GM10847 (cell line): ENCODE data around the gene EOMES.

Experiments used
- POLR2A ChIP-seq: IDR thresholded peaks from 2 replicates; pipeline ENCODE4 v1.6.1; 2011; ENCODE audit not compliant: insufficient read length; ENCODE audit errors: extremely low read depth

Gene EOMES

GRCh38 chr3:27721717-27722564 lies at the start of gene EOMES:
Gene EOMES (minus strand): TSS chr3:27722323. CDS start chr3:27722294, 29 bp downstream.
- no peak for TF ChIP-seq POLR2A

- no peak for TF ChIP-seq POLR2A
Observed at GRCh38 chr3:27767000-27767399, 44.9 kb upstream of the EOMES start.

- TF ChIP-seq POLR2A = no peak
Observed at GRCh38 chr3:27758083-27758482, 36.0 kb upstream of the EOMES start.

- TF ChIP-seq POLR2A = no peak
Observed at GRCh38 chr3:27756877-27757276, 34.8 kb upstream of the EOMES start.

DNA sequence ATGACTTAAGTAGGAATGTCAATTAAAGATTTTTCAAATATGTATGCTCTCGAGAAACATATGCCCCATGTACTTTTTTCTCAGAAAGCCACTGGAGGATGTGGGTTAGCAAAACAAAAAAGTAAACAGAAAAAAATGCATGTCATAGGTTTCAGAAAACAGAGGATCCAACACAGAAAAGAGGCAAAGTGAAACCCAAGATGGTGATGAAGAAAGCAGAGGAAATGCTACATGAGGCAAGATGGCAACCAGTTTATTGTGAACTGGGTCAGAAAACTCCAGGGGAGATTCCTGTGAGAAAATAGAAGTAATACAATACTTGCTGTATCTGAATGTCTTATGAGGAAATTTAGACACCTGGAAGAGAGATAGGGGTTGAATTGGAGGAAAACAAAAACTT lies 30.8 kb upstream of the EOMES start:
- no peak for TF ChIP-seq POLR2A

- TF ChIP-seq POLR2A = no peak
Observed at GRCh38 chr3:27749643-27750042, 27.5 kb upstream of the EOMES start.

- no peak for TF ChIP-seq POLR2A
Observed at GRCh38 chr3:27746838-27747237, 24.7 kb upstream of the EOMES start.

DNA sequence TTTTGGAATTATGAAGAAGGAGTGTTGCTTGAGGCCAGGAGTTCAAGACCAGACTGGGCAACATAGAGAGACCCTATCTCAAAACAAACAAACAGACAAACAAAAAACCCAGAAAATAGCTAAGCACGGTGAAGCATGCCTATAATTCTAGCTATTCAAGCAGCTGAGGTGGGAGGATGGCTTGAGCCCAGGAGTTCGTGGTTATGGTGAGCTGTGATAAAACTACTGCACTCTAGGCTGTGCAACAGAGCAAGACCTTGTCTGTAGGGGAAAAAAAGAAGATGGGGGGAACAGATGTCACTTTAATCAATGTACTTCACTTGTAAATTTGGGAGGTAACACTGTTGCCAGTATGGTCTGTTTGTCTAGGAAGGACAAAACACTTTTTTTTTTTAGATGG lies 18.7 kb upstream of the EOMES start:
- TF ChIP-seq POLR2A = no peak

- no peak for TF ChIP-seq POLR2A
Observed at GRCh38 chr3:27737091-27737490, 15.0 kb upstream of the EOMES start.

DNA sequence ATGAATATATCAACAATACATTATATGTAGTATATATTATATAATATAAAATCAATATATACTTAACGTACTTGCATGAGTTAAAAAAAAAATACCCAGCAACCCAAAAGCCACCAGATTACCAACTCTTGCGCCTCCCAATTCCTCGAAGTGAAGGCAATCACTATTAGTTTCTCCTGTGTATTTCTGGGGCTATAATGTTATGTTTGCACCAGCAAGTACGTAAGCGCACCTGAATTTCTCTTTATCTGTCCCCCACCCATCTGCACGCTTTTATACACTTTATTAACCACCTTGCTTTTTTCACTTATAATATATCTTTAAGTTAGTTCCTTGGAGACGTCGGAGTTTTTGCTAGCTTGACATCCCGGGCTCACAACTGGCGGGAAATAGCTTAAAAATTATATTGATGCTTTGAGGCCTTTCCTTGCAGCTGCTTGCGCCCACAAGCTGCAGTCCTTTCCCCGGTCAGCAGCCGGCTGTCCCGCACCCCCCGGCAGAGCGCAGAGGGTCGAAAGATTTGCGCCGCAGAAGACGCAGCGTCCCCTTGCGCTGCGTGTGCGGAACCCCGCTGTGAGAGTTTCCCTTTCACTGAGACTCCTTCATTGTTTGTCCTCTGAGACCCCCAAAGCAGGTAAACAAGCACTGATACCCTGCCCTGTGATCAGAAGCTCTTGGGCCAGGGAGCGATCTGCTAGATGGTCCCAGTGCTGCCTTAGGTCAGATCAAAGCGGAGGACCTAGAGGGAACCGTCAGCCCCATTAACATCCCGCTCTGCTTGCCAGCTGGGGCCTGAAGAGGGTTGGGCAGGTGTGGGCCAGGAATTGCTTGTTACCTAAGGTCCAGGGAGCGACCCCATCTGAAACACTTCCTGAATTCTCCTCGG lies 8.9 kb upstream of the EOMES start:
- no peak for TF ChIP-seq POLR2A

DNA sequence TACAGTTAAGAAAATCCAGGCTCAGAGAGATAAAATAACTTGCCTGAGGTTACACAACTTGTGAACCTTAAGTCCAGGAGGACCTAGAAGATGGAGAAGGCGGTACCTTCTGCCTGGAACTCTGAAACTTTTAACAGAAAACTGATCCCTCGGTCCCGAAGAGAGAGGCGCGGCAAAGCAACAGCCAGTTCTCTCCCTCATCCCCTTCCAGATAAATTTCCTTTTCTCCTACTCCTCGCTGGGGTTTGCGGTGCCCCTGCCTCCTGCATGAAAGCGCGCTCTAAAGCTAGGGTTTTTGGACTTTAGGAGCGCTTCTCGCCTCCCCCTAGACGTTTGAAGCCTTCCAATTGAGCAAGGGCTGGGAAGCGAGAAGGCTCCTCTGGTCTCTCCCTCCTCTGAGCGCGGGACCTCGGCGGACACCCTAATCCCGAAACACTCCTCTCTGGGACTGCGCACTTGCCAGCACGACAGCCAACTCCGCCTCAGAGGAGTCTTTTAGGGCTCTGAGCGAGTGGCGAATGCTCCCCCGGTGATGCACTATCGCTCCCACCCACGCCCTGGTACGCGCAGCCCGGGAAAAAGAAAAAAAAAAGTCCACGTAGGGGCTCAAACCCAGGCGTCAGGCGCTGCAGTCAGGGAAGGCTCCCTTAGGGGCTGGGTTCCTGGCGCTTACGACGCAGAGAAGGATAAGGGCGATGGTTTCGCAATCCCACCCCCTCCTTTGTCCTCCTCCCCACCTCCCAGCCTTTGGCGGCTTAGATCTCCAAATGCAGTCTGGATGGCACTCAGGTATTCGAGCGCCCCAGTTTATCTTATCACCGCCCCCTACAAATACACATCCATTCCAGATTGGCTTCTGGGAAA lies 7.9 kb upstream of the EOMES start:
- no peak for TF ChIP-seq POLR2A

- no peak for TF ChIP-seq POLR2A
Observed at GRCh38 chr3:27729325-27729724, 7.2 kb upstream of the EOMES start.

DNA sequence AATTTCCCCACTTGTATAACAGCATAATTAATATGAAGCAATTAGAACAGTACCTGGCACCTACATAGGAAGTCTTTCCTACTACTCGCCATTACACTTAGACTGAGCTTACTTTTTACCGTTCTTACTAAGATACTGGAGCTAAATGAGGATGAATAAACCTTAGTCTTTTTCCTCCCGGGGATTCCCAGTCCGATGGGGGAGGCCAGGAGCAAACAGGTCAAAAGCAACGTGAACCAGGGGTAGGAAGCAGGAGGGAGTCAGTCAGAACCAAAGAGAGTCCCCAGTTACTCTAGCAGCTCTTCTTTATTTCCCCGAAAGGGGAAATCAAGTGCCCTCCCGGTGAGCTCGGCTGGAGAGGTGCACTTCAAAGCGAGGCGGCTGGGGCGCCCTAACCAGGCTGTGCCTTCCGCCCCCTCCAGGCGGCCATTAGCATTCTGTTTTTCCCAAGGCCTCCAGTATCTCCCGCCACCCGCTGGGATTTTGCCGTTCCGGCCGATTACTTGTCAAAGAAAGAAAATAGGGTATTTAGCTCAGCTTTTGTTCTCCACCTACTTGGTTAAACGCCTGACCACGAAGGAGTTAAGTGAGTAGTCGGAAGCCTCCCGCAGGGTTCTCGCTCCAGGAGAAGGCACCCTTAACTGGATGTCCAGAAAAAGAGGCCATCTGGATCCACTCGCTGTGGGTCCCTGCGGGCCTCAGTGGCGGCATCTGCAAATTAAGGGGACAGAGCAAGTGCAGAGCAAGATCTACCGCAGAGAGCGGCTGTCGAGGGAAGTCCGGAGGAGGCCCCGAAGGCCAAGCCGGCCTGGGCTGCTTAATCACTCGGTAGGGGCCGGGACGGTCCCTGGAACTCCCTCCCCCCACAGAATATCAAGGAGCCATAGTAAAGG lies 6.3 kb upstream of the EOMES start:
- no peak for TF ChIP-seq POLR2A

GRCh38 chr3:27726240-27726639 lies 4.1 kb upstream of the EOMES start:
- TF ChIP-seq POLR2A = no peak
